Activated naive CD8-positive, alpha-beta T cell treated with anti-CD3 and anti-CD28 coated beads for 36 hours (primary cell): ENCODE data around the gene ITGB6. TPM values are rescaled to one million over a fixed set of nuclear protein-coding genes. Genes with fewer than 3 reads are reported as not detected.

Experiments
- DNase-seq: peaks from one replicate; pipeline ENCODE4 v3.0.0; 2021
- H3K27ac Mint-ChIP-seq: one replicate; pipeline ENCODE4 v1.8.0; 2022; ENCODE audit warnings: mild to moderate bottlenecking, moderate library complexity, mixed read lengths
- H3K27me3 Mint-ChIP-seq: one replicate; pipeline ENCODE4 v1.8.0; 2022; ENCODE audit warnings: mild to moderate bottlenecking, mixed read lengths
- H3K36me3 Mint-ChIP-seq: one replicate; pipeline ENCODE4 v1.8.0; 2021; ENCODE audit warnings: mild to moderate bottlenecking, mixed read lengths
- H3K4me1 Mint-ChIP-seq: one replicate; pipeline ENCODE4 v1.8.0; 2021; ENCODE audit warnings: mixed read lengths
- H3K4me3 Mint-ChIP-seq: one replicate; pipeline ENCODE4 v1.8.0; 2022; ENCODE audit warnings: mild to moderate bottlenecking, moderate library complexity, mixed read lengths
- H3K9me3 Mint-ChIP-seq: one replicate; pipeline ENCODE4 v1.8.0; 2022; ENCODE audit warnings: mixed read lengths
- total RNA-seq, 2 experiments: library from RNA; stranded (reverse); gene quantifications; one replicate each; pipeline ENCODE4 v1.2.3, GENCODE V29; 2021

ITGB6 gene
- total RNA-seq, 2 experiments from 2014 or later, result not detected

DNA sequence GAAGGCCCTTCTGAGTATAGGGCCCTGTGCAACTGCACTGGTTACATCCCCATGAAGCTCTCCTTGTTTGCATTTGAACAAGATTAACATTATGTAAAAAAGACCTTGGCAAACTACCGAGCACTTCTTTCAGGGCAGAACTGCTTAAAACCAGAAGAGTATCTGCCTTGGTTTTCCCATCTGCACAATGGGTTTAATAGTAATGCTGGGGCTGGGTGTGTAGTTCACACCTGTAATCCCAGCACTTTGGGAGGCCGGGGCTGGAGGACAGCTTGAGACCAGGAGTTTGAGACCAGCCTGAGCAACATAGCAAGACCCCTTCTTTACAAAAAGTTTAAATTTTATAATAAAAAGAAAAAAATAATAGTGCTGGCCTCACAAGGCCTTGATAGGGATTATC lies 146.1 kb downstream of the ITGB6 start:
- no peak for DNase-seq
- no peak overlapping the region for H3K4me3 Mint-ChIP-seq
- H3K4me1 Mint-ChIP-seq, result no peaks in the 10 kb centered on the region
- no peak overlapping the region for H3K27ac Mint-ChIP-seq
- no peaks in the 10 kb centered on the region for H3K36me3 Mint-ChIP-seq
- H3K9me3 Mint-ChIP-seq, result no peaks in the 10 kb centered on the region
- peaks cover 7% of the 10 kb centered on the region for H3K27me3 Mint-ChIP-seq

- DNase-seq, result no peak
- Mint-ChIP-seq H3K36me3 (no peaks in the 10 kb centered on the region), H3K9me3 (no peaks in the 10 kb centered on the region), H3K4me1 (no peaks in the 10 kb centered on the region), H3K27ac (no peak overlapping the region), H3K27me3 (peaks cover under 1% of the 10 kb centered on the region), H3K4me3 (no peak overlapping the region)
Measured at GRCh38 chr2:160052531-160052930, 147.5 kb downstream of the ITGB6 start.

GRCh38 chr2:160051371-160051800 lies 148.7 kb downstream of the ITGB6 start:
- no peaks in the 10 kb centered on the region for H3K27me3 Mint-ChIP-seq
- H3K4me1 Mint-ChIP-seq, result no peaks in the 10 kb centered on the region
- DNase-seq, result no peak
- no peak overlapping the region for H3K27ac Mint-ChIP-seq
- H3K9me3 Mint-ChIP-seq, result no peaks in the 10 kb centered on the region
- H3K36me3 Mint-ChIP-seq, result no peaks in the 10 kb centered on the region
- H3K4me3 Mint-ChIP-seq, result no peak overlapping the region

GRCh38 chr2:160050147-160050546 lies 149.9 kb downstream of the ITGB6 start:
- Mint-ChIP-seq H3K9me3 (no peaks in the 10 kb centered on the region), H3K27ac (no peak overlapping the region), H3K27me3 (no peaks in the 10 kb centered on the region), H3K4me3 (no peak overlapping the region), H3K4me1 (no peaks in the 10 kb centered on the region), H3K36me3 (no peaks in the 10 kb centered on the region)
- DNase-seq, result no peak

Other genes with a start within 250 kb of the ITGB6 start
- gene PLA2R1, start 137.7 kb downstream of the ITGB6 start, total RNA-seq, result not detected